ENCODE results near the gene SCNN1G.

DNA sequence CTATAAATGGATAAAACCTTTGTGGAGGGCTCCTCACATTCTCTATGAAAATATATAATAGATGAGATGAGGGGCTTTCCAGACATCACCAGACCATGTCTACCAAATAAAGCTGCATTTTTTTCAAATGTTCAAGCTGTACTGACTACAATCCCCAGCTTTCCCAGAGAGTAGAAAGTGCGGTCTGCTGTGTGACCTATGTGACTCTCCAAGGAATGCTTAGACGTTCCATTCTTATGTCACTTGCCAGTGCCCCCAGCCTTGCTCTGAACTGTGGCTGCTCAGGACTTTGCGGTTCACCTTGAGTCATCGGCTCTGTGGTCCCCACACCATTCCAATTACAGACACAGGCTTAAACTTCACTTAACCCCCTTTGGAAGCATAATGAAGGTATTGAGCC, 71.8 kb downstream of the SCNN1G start:
- TF ChIP-seq CTCF (IDR thresholded peaks at IDR 0.05; ENCODE audit: borderline replicate concordance, extremely low read depth, low read length, poor library complexity, severe bottlenecking) (no peak), EZH2 (IDR thresholded peaks at IDR 0.05; ENCODE audit: borderline replicate concordance, low read depth, low read length, severe bottlenecking) (no peak)
